Measurements from ENCODE around the gene CTSS.
A peak's percentile ranks its signal among the peaks of the same experiment; 100 is the strongest.
"Not testable (repeated sequence)": the region's sequence is repeated elsewhere in the genome, so short reads cannot be mapped to it uniquely, and the experiment has no call there.

Gene CTSS

DNA sequence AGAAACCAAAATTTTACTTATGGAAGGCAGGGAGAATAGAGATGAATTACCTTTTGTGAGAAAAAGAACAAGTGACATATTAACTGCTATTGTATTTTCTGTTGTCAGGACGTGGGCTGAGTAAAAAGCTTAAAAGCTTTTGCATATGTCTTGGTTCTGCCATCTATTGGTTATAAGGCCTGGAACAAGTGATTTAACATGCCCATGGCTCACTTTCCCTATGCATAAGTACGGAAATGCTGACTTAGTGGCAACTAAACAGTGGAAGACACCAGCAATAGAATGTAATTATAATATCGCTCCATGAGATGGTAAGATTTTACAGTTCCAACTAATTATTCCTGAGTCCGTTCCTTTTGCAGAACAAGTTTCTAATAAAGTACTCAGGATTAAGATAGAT lies 6.7 kb upstream of the CTSS start:
- FAIRE-seq: no peak

- not testable (repeated sequence) for FAIRE-seq
Measured at GRCh38 chr1:150767704-150768103, 2.1 kb upstream of the CTSS start.

- FAIRE-seq: not testable (repeated sequence)
Measured at GRCh38 chr1:150765977-150766301, 361 bp upstream of the CTSS start.

GRCh38 chr1:150764617-150765101 lies 919 bp downstream of the CTSS start:
- FAIRE-seq: no peak

DNA sequence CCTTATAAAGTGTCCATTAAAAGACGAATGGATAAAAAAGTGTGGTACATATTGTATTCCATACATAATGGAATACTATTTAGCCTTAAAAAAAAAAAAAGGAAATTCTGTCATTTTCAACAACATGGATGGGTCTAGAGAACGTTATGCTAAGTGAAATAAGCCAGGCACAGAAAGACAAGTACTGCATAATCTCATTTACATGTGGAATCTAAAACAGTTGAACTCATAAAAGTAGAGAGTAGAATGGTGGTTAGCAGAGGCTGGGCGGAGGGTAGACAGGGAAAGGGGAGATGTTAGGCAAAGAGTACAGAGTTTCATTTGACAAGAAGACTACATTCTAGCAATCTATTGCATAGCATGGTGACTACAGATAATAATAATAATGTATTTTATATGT lies 2.6 kb downstream of the CTSS start:
- no peak for FAIRE-seq

DNA sequence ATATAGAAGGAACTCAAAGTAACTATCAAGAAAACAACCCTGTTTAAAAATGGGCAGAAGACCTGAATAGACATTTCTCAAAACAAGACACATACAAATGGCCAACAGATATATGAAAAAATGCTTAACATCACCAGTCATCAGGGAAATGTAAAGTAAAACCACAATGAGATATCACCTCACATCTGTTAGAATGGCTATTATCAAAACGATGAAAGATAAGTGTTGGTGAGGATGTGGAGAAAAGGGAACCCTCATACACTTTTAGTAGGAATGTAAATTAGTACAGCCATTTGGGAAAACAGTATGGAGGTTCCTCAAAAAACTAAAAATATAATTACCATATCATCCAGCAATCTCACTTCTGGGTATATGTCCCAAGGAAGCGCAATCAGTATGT lies 3.0 kb downstream of the CTSS start:
- FAIRE-seq: no peak

GRCh38 chr1:150761801-150762200 lies 3.8 kb downstream of the CTSS start:
- FAIRE-seq: no peak

DNA sequence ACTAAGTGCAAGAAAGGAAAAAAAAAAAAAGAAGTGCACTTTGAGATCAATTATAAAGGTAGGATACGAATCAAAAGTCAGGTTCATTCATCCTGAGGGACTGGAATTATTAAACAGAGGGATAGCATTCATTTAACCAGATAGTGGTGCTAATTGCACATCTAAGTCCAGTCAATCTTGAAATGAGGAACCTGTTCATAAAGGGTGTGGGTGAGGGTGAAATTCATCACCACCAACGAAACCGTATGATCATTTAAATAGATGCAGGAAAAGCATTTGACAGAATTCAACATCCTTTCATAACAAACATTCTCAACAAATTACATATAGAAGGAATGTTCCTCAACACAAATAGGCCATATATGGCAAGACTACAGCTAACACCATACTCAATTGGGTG lies 5.6 kb downstream of the CTSS start:
- no peak for FAIRE-seq

- FAIRE-seq: no peak
Measured at GRCh38 chr1:150753416-150753815, 12.2 kb downstream of the CTSS start.

- FAIRE-seq: no peak
Measured at GRCh38 chr1:150751443-150751842, 14.1 kb downstream of the CTSS start.

DNA sequence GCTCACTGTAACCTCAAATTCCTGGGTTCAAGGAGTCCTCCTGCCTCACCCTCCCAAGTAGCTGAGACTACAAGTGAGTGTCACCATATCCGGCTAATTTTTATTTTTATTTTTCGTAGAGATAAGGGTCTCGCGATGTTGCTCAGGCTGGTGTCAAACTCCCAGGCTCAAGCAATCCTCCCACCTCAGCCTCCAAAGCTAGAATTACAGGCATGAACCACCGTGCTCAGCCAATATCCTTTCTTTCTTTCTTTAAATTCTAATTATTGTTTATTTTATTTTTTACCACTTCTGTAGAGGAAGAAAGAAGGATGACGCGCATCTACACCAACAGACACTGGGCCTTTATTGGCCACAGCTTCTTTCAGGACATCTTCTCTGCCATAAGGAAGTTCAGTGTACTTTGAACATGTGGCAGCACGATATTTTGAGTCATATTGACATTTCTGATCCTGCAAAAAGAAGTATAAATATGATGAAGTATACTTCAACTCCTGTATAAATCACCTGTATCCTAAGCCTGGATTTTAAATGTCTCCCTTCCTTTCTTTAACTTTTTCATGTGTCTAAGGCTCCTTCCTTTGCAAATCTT lies 15.8 kb downstream of the CTSS start:
- no peak for FAIRE-seq

GRCh38 chr1:150748878-150749719 lies 16.5 kb downstream of the CTSS start:
- no peak for FAIRE-seq

GRCh38 chr1:150730130-150730721 lies 35.4 kb downstream of the CTSS start:
- FAIRE-seq: no peak

DNA sequence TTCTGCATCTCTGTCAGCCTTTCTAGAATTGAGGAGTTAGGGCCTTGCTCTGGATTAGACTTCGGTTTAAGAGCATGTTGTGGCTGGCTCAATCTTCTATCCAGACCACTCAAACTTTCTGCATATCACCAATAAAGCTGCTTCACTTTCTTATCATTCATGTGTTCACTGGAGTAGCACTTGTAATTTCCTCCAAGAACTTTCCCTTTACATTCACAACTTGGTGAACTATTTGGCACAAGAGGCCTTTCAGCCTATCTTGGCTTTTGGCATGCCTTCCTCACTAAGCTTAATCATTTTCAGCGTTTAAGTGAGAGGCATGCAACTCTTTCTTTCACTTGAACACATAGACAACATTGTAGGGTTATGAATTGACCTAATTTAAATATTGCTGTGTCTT lies 41.2 kb downstream of the CTSS start:
- no peak for FAIRE-seq

DNA sequence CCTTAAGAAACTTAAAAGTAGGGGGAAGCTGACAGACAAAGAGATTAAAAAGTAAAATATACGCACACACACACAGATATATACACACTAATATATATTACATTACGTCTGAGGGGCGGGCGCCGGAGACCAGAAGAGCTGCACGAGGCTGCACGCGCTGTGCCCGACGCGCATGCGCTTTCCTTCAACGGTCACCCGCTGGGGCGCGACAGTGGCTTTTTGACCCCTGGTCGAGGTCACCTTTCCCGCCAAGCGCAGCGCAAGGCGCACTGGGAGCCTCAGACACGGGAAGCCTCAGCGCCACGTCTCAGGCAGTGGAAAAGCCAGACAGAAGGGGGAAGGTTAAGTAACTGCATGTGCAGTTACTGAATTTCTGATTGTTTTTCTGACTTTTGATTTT lies 44.9 kb downstream of the CTSS start, which contains the start of gene HORMAD1:
Gene HORMAD1 (minus strand): TSS at position 193 of the 400 bp plus-strand sequence. CDS start 1,390 bp downstream, outside the sequence.
- FAIRE-seq: no peak

- FAIRE-seq: no peak
Measured at GRCh38 chr1:150720098-150720497, 45.5 kb downstream of the CTSS start.

DNA sequence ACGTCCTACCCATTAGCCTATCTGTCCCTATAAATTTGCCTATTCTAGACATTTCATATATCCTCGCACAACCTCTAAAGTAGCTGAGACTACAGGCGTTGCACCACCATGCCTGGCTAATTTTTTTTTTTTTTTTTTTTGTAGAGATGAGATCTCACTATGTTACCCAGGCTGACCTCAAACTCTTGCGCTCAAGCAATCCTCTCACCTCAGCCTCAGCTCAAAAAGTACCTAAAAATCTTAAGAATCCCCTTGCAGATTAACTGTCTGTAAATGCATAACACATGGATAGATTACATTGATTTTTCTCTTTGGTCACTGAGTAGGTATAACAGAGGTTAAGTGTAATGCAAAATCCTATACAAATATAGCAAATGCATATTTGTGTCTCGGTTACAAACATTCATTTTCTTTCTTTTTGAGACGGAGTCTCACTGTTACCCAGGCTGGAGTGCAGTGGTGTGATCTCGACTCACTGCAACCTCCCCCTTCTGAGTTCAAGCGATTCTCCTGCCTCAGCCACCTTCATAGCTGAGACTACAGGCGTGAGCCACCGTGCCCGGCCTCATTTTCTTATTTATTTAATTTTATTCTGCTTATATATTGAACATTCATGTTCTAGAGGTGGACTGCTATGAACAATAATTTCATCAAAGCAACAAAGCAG lies 47.2 kb downstream of the CTSS start:
- no peak for FAIRE-seq

- not testable (repeated sequence) for FAIRE-seq
Measured at GRCh38 chr1:150709031-150709430, 56.5 kb downstream of the CTSS start.

- no peak for FAIRE-seq
Measured at GRCh38 chr1:150708595-150708994, 57.0 kb downstream of the CTSS start.

DNA sequence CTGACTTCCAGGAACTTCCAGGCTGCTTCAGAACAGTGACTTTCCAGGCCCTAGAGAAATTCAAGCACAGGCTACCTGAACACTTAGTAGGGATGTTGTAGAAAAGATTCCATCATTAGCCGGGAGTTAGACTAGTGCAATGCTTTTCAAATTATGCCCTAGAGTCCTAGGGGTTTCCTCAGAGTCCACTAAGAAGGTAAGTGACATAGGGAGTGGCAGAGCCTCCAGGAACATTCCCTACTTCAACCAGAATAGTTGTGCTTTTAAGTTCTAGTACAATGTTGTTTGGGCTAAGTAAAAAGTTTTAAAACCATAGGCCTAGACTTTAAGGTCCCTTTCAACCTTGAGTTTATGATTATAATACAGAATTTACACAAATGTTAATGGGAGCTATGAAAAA lies 59.5 kb downstream of the CTSS start:
- no peak for FAIRE-seq

GRCh38 chr1:150703427-150703826 lies 62.2 kb downstream of the CTSS start:
- FAIRE-seq: no peak

- FAIRE-seq: peak; percentile 100
Measured at GRCh38 chr1:150696995-150697927, 68.3 kb downstream of the CTSS start, which contains the start of gene GOLPH3L. TSS of gene GOLPH3L (minus strand) at chr1:150697154. CDS start at chr1:150694838, 2,316 bp downstream.

All from G401.6 (cell line).